GM19025 (cell line): ENCODE data around the gene CXCR6.

Source experiments
- ATAC-seq: cut with Tn5 transposase; IDR thresholded peaks from one replicate; pipeline ENCODE4 v1.9.1; 2021; ENCODE audit warnings: mild to moderate bottlenecking, low read depth, moderate library complexity; ENCODE audit not compliant: unreplicated experiment

The CXCR6 gene

DNA sequence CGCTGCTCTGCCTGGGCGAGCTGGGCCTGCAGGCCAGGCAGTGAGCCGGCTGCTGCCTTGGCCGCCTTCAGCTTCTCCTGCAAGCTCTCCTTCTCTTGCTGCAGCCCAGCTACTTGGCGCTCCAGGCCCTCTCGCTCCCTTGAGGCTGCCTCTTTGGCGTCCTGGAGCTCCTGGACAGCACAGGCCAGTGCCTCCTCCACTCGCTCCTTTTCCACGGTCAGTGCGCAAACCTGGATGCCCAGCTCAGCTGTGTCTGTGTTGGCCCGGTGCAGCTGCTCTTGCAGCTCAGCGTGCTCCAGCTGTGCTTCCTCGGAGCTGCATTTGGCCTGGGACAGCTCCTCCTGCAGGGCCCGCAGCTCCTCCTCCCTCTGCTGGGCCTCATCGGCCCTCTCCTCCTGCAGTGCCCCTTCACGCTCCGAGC lies 23.1 kb downstream of the CXCR6 start:
- ATAC-seq = no peak

DNA sequence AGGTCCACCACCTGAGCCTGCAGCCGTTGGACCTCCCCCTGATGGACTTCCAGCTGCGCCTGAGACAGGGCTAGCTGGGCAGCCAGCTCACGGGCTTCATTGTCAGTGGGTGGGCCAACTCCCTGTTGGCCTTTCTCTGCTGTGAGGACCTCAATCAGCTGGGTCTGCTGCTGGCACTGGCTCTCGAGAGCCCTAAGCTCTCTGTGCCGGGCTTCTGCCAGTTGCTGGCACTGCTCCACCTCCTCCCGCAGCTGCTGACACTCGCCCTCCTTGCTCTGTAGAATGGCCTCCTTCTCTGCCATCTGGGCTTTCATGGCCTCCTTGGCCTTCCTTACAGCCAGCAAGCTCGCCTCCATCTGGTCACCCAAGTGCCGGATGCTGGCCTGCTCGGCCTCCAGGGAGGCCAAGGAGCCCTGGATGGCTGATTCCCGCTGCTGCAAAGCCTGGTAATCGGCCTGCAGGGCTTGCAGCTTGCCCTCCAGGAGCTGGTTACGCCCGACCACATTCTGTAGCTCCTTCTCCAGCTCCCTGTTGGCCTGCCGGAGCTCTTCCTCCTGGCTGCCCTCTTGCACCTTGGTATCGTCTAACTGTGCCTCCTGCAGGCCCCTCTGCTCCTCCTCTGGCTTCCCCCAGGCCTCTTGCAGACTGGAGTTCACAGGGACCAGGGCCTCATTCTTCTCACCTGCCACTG lies 23.8 kb downstream of the CXCR6 start:
- no peak for ATAC-seq

DNA sequence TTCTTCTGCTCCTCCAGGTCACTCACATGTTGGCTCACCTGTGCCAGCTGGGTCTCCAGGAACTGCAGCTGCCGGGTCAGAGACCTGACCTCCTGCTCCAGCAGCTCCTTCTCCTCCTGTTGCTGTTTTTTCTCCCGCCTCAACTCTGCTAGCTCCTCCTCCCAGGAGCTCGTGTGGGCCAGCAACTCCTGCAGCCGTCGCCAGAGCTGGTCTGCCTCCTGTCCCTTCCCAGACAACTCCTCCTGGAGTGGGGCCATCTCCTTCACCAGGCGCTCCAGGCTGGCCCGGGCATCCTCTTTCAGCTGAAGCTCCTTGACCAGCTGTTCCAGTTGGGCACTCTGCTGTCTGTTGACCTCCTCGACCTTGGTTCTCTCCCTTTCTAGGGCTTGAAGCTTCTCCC lies 24.5 kb downstream of the CXCR6 start:
- ATAC-seq = no peak

DNA sequence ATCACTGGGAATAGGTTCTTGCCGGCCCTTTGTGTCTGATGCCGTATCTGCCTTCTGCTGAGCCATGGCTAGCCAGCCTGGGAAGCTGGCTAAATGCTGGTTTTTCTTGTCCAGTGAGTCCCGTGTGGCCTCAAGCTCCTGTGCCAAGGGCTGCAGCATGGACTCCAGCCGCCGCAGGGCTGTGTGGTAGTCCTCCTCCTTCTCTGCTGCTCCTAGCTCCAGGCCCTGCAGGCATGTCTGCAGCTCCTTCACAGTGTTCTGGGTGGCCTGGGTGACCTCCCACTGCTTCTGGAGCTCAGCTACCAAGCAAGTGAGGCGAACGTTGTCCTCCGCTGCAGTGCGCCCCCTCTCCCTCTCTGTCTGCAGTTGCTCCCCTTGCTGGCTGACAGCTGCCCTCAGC lies 24.9 kb downstream of the CXCR6 start:
- no peak for ATAC-seq

DNA sequence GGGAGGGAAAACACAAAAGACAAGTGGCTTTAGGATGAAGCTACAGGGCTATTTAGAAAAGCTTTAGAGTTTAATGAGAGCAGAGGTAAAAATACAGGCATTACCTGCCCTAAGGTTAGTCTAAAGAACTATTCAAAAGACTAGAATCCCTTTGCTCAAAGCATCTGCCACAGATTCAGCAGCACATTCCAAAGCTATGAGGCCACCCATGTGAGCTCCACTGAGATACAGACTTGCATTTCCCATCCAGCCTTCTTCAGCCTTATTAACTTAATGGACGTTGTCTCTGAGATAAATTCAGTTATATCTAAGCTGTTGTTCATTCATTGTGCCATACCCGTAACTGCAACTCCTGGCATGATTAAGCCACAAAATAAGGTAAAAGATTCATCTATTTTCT lies 25.4 kb downstream of the CXCR6 start:
- no peak for ATAC-seq

DNA sequence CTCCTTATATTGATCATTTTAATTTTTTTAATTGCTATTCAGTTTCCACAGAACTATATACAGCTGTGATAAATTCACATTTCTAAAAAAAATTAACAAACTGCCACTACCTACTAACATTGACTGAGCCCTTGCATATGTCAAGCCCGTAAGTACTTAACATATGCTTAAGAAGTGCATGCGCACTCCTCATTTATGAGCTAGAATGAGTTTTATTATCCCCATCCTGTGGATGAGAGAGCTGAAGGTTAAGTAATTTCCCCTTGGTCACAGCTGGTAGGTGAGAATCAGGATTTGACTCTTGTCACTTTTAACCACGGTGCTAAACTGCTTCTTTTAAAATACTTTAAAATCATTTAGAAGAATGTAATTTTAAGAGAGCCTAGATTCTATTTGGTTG lies 25.9 kb downstream of the CXCR6 start:
- ATAC-seq = no peak

DNA sequence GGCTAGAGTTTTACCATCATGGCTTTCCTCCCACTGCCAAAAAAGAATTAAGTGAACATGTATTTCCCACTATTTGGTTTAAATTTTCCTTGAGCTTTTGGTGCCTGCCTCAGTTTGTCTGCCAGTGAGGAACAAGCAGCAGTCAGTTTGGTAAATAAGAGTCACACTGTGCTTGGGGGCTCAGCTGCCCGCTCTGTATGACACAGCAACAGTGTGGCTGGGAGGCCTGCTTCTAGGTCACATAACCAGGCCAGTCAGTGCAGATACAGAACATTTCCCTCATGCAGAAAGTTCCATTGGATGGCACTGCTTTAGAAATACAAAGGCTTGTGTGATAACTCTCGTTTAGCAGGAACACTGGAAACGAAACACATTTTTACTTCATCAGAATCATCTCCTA lies 26.7 kb downstream of the CXCR6 start:
- no peak for ATAC-seq

DNA sequence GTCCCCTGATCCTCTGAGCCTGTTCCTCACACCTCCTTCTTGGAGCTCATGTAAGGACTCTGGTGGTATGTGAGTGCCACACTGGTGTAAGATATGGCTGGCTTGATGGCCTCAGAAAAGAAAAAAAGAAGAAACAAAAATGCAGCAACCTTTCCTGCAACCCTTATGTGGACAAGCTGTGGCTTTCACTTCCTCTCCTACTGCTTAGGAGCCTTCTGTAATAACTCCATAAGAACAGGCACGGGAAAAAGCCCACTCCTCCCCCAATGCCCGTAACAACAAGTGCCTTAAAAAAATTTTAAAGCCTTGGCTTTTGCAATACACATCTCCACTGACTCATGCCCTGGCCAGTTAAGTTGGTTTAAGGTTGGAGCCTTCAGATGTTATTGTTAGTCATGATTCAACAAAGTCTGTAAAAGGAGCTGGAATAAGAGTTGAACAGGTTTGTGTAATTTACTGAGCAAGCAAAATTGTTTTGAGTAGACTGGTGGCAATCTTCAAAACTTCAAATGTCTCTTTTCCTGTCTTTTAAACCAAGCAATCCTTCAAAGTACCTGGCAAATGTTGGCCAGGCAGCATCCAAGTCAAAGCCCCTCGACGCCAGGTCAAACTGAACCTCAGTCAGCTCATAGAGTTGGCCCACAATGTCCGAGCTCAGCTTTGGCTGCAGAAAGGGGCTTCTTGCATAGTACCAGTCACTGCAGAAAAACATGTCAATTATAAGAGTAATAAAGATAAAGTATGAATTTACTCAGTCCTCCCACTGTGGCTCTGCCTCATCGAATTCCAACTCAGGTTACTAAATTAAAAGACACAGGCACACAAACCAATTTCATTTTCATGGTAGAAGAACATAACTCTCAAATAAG lies 29.5 kb downstream of the CXCR6 start:
- ATAC-seq = no peak

DNA sequence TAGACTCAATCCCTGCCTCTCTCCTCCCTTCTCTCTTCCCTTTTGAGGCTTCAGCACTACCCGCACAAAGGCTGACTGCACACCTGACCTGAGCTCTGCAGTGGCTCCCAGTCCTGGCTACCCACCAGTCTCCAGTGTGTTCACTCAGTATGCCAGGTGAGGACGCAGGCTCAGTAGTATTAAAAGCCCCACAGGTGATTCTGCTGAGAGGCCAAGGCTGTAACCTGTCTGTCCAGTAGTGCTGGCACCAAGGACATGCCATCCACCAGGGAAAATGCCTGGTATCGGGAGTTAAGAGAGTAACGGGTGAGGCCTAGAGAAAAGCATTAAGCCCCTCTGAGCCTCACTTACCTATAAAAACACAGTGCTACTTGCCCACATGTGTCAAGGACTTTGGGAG lies 31.4 kb downstream of the CXCR6 start:
- ATAC-seq = no peak

DNA sequence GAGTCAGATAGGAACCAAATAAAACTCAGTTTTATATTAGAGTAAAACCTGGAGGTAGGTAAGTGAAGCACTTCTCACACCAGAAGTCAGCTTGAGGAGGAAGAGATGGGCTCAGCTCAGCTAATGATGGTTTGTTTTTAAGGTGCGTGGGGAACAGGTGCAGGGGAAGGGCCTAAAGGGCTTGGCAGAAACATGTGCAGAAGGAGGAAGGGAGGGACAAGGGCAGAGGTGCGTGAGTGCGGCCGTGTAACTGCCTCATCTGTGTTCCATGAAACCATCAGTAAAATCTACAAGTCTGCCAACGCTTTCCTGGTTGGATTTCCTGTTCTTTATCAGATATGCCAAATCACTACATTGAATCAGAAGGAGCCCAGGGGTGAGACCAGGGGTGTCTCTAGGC lies 32.4 kb downstream of the CXCR6 start:
- ATAC-seq = no peak

DNA sequence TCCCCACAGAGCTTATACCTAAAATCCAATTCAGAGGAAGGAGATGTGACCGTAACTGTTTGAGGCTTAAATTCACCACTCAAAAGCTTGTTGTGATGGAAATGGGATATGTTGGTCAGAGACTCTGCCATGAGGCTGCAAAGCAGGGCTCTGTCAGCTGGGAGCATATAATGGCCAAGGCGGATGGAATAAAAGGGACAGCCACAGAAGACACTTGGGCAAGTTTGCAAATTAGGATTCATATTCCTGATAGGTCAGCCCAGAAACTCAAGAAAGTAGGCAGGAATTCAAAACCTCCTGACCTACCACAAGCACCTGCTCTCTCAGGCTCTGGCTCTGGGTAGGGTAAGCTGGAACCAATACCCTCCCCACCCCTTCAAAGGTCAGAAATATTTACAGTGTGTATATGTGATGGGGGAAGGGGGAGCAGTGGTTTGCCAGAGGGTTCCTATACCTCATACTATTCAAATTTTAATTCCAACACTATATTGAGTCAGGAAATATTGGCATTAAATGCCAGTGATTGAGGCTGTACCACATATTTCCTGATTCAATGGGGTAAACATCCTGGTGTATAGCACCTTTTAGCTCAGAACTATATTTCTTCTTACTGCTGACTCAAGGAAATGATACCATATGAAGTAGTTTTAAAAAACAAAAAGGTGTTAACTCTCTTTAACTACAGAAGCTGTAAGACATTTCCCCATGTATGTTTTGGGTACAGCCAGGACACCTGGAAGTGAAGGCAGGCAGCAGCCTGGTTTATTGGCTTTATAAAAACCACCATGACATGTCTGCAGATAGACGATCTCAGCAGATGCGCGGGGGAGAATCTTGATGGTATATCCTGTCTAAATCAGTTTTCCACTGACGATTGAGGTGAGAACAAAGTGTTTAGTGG lies 33.2 kb downstream of the CXCR6 start:
- no peak for ATAC-seq

DNA sequence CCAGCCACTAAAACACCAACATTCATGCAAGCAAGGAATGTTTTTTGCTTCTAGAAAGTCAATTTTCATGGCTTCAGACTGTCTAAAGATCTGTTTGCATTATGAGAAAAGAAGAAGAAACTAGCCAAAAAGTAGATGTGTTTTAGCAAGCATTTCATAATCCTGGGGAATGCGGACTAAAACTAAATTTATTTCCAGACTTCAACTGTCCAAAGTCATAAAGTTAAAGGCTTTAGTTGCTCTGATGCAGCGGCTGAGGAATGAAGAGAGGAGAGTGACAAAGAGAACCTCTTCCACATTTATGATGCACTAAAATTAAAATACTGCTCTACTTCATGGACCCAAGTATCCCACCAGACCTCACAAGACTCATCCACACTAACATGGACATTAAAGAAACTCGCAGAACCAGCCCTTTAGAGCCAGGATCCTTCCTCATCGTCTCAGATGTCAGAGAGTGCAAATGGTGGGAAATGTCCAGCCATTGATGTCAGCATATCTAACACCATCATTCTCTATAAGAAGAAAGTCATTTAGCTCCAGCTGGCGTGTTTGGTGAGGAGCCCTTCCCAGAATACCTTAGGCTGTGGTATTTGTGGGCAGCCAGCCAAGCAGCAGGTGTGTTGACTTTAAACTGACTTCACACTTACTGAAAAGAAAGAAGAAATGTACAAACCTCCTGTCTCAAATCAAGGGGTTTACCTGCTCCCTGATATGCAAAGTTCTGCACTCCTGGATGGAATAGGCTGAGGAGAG lies 34.9 kb downstream of the CXCR6 start:
- ATAC-seq = no peak

DNA sequence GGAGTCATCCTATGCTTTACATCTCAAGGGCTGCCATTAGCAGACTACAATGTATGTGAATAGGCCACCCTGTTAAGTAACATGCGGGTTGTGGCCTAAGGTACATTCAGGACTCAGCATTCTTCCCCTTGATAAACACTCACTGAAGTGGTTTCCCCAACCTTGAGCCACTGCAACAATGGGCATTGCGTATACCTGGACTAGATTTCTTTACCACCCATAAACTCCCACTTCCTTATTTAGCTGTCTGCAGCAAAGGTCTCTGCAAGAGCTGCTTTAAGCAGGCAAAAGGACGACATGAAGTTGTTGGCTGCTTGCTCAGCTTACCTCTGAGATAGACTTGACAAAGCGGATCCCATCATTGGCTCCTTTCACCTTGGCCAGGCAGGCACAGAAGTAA lies 36.1 kb downstream of the CXCR6 start:
- ATAC-seq = no peak

DNA sequence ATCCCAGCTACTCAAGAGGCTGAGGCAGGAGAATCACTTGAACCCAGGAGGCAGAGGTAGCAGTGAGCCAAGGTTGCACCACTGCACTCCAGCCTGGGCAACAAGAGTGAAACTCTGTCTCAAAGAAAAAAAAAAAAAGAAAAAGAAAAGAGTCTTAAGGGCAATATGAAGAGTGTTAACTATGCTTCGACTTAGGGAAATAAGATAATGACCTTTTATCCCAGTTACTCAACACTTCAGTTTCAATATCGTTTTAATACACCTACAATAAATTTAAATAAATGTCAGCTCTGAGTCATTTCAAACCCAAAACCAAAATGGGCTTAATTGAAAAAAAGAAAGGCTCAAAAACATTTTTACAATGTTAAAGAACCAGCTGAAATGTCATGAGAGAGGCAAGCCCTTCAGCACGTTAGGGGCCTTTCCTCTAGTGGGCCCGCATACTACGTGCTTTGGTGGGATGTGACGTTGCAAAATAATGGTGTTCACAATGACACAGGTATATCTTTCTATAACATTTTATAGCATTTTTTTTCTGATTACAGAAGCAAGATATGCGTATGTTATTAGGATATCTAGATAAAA lies 37.1 kb downstream of the CXCR6 start:
- ATAC-seq = no peak

DNA sequence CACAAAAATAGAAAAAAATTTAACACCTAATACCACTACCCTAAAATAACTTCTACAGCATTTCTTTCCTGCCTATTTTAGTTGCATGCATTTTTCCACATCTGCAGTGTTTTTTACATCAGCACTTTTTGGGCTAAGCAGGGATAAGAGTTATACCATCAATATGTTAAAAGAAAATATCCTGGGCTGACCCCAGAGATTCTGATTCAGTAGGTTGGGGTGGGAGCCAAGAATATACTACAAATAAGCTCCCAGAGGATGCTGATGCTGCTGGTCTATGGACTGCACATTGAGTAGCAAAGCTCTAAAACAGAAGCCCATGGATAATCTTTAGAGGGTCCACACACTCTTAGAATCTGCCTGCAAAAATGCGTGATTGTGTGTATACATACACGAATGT lies 37.6 kb downstream of the CXCR6 start:
- ATAC-seq = no peak

DNA sequence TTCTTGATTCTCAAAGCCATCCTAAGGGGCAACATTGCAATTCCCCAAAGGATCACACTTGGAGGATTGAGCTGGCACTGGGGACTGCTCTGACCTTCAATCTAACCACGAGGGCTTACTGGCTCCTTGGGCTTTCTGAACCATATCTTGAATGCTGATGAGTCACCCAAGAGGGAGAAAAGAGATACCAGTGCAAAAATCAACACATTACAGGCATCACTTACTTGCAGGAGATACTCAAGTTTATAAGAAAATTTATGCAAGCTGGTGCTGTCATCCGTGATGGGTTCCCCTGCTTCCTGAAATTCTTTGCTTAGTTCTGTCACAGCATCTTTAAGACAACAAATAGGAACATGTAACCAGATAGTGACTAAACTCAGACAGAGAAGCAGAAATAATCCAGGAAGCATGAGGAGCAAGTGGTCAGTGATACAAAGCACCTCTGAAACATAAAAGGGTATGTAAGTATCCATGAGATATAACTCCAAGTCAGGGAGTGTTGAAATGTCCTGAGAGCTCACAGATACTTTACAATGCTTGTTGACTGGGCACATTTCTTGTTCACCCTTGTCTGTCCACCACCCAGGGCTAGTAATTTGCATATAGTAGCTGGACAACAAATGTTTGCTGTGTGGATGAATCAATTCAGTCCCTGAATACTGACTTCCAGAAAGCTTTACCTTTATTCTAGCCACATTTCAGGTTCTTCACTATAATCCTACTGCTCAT lies 38.2 kb downstream of the CXCR6 start:
- ATAC-seq = no peak

DNA sequence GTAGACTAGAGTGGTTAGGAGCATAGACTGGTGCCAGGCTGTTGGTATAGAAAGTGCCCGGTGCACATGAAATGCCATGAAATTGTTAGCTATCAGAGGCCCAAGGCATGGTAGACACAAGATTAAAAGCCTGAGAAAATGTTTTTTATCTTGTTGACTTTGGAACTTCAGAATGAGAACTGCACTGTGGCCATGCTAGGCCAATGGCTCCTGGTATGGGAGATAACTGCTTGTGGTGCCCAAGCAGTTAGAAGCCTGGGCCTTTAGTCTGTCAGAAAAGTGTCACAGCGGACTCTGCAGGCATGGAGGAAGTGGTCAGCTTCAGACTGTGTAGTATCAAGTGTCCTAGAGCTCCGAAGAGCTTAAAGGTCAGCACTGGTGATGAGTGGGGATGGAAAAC lies 40.5 kb downstream of the CXCR6 start:
- no peak for ATAC-seq

DNA sequence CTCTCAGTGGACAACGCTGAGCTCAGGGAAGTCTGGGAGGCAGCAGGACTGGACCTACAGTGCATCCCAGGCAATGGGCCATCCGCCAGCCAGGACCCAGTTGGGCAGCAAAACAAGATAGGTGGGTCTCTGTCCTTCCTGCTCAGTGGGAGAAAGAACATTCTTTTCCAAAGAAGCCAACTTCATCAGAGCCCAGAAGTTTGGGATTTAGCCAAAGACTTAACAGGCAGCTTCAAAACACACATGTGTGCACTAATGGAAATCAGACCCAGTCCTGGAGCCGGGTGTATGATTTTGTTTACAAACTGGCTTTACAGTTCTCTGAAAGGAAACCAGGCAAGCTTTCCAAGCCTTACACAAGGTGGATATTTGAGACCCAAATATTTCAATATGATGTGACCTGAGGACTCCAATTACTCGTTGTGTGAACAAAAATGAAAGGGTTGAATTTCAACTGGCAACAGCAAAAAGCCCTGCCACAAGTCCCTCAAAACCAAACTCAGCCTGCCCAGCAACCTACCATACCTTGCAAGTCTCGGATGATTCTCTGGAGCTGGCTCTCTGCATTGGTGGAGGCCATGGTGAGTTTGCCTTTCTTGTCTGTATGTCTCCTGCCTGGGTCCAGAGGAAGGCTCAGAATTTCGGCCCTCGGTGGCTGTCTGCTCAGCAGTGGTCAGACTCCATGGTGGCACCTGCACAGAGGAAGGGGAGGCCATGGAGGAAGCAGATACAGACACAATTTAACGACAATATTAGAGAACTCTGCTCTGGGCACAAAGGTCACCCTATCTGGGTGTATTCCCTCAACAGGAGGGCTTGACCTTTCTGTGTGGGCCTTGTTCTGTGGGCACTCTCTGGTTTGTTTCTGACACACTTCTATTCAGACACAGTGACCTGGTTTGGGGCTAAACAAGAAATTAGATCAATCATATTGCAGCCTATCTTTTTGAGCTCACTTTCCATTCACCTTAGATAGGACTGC lies 41.4 kb downstream of the CXCR6 start:
- no peak for ATAC-seq
